OCI-LY1 (cell line): ENCODE results near the gene SEMA3B.

Experiments
- CTCF ChIP-seq: fragments of 200-600 bp; sonication (generic), shearing (Covaris generic); IDR thresholded peaks from 2 replicates; pipeline ENCODE4 v1.5.1; 2017; ENCODE audit warnings: mild to moderate bottlenecking, antibody characterized with exemption, low read length, moderate library complexity, mixed read lengths
- EZH2 ChIP-seq: fragments of 200-600 bp; sonication (generic), shearing (Covaris generic); IDR thresholded peaks from 2 replicates; pipeline ENCODE4 v1.8.0; 2017; ENCODE audit warnings: borderline replicate concordance, mixed run types, mild to moderate bottlenecking, antibody characterized with exemption, low read length, moderate library complexity, mixed read lengths

- no peak for TF ChIP-seq CTCF
- no peak for TF ChIP-seq EZH2
Measured at GRCh38 chr3:50300681-50301254, 31.8 kb downstream of the SEMA3B start.
